Measurements from ENCODE around the gene GRIP2.

The GRIP2 gene

DNA sequence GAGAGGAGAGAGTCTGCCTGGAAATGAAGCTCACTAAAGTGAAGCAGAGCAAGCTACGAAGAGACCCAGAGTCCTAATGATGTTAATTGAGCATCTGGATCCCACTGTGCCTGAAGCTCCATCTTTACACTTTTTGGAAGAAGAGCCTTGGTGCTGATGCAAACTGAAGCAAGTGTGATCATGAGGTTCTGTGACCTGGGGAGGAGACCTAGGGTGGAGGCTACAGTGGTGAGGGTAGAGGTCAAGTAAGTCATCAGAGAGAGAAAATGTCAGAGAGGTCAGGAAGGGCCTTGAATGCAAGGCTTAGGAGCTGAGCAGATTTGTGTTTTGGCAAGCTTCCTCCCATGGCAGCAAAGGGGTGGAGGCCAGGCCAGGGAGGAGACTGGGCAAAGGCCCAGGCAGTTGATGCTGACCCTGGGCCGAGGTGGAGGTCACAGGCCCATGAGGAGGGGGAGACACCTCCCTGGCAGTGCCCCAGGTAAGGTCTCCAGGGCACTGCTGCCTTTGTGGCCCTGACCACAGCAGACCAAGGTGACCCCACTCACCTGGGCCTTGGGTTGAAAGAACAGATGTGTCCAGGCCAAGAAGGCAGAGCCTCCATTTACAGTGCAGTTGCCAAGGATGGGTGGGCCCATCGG is 1.6 kb downstream of the GRIP2 start:
- no peak for DNase-seq

DNA sequence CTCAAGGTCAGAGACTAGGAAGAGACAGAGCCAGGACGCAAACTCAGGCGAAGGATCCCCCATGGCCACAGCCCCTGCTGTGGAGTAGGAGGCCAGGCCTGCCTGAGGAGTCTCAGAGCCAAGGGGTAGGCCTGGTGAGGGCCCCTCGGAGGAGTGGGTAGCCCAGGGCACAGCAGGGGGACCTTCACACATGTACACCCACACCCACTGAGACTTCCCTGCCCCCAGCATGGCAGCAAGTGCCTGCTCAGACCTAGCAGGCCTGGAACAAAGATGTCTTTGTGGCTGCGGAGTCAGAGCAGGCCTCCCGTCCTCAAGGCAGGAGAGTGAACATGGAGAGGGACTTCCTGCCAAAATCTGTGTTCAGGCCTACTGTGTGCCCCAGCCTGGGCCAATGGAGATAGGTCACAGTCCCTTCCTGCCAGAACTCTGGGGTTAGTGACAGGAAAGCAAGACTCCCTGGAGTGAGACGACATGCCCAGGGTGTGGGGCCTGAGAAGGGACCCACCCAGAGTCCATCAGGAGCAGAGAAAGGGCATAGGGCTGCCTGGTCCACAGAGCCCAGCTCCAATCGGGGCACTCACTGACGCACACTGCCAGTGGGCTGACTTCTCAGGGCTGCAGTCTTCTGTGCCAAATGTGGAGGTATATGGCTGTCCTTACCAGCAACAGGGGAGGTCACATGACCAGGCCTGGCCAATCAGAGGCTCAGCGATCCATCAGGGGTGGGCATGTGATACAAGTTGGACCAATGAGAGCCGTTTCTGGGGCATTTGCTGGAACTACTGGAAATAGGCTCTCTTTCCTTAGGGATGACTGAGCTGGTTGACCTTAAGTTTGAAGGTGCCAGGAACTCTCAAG is 2.3 kb downstream of the GRIP2 start:
- DNase-seq = no peak

DNA sequence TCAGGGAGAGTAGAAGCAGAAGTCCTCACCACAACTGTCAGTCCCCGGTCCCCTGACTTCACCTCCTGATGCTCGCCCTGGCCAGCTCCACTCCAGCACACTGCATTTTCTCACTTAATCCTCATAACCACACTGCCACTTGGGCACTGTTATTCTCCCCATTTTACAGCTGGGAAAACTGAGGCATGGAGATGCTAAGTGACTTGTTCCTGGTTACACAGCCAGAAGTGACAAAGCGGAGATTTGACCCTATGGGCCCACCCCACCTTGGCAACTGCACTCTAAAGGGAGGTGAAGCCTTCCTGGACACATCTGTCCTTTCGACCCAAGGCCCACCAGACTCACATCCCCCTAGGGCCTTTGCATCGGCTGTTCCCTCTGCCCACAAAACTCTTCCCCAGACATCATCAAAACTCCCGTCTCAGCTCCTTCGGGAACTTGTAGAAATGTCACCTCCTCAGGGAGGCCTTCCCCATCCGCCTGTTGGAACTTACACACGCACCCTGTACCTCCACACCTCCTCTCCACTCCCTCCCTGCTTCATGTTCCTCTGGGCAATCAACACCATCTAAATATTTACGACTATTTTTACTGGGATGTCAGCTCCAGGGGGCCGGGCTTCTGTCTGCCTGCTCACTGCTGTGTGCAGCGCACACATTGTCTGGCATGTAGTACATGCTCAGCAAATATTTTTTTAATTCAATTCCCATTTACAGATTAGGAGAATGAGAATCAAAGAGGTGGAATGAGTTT is 3.1 kb downstream of the GRIP2 start:
- DNase-seq = no peak

DNA sequence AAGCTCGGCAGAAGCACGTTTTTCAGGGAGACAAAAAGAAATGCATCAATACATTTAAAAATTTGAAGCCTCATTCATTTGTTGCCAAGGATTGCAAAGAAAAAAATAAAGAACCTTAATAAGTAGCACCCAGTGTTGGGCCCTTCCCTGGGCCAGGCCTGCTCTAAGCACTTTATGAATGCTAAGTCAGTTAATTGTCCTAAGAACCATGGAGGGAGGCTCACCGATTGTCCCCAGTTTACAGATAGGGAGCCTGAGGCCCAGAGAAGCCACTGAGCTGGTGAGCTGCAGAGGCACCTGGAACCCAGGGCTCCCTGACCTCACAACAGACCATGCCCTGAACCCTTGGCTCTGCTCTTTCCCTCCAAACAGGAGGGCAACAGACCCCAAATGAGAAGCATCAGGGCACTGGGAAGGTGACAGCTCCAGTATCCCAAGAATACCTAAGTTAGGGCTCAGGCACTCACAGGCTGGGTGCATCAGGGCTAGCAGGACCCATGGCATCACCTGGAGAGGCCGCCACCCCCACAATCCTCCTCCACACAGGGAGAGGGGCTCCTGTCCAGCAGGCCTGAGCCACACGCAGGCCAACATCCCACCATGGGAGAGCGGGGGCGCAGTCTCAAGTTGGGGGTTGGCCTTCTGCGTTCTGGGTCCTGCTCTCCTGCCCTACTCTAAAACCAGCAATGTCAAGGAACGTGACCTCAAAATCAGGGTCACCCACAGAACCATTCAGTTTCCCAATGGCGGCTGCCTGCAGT is 3.9 kb downstream of the GRIP2 start:
- DNase-seq = no peak

DNA sequence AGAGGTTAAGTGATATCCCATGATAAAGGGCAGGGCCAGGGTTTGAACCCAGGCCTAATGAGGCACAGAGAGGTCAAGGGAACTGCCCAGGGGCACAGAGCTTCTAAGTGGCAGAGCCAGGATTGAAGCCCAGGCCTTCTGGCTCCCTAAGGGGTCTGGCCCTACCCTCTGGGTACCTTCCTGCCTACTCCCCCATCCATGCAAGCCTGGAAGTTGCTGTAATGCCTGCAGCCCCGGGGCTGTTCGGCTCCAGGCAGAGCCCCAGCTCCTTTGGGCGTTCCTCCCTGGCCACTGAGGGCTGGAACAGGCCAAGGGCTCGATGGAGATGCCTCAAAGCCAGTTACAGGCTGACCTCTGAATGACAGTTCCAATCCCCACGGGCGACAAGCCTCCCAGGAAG is 4.5 kb downstream of the GRIP2 start:
- no peak for DNase-seq

DNA sequence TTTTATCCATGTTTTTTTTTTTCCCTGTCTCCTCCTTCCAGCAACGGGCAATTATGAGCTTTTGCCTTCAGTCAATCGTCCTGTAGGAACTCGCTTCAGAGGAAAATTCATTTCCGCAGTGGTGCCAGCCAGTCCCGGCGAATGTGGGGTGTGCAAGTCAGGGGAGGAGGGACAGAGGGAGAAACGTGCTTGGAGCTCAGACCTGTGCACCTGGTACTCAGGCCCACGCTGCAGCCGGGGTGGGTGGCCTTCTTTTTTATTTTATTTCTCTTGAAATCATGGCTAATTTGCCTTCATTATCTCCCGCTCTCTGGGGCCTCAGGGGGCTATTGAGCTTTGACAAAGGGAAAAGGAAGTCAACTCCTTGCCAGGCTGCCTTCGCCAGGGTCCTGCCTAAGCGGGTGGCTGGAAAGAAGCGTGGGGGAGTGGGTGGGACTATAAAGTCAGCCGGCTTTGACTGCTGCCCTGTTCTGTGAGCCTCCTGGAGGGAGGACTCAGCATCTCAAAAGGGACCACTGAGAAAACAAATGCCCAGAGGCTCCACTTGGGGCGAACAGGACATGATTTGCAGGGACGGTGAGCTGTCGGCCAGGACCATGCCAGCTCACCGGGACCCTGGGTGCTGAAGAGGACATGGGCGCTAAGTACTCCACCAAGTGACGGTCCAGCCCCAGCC is 5.5 kb downstream of the GRIP2 start:
- no peak for DNase-seq

DNA sequence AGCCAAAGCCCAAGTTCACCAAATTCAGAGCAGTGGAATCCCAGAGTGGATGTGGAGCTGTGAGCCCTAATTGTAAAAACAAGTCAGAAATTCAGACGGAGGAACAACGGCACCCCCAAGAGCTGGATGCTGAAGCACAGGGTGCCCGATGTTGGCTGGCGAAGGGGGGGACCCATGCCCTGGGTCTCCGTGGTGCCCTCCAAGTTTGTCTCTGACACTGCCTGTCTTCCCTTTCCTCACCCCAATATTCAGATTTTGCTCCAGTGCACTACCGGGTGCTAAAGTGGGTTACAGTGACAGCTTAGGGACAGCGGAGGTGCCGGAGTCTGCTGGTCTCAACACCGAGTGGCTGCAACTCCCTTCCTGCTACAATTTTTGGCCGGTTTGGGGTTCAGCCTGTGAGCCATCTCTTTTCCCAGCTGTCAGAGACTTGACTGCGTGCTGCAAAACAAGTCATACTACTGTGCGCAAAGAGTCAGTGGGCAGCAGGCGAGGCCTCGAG is 6.6 kb downstream of the GRIP2 start:
- no peak for DNase-seq

DNA sequence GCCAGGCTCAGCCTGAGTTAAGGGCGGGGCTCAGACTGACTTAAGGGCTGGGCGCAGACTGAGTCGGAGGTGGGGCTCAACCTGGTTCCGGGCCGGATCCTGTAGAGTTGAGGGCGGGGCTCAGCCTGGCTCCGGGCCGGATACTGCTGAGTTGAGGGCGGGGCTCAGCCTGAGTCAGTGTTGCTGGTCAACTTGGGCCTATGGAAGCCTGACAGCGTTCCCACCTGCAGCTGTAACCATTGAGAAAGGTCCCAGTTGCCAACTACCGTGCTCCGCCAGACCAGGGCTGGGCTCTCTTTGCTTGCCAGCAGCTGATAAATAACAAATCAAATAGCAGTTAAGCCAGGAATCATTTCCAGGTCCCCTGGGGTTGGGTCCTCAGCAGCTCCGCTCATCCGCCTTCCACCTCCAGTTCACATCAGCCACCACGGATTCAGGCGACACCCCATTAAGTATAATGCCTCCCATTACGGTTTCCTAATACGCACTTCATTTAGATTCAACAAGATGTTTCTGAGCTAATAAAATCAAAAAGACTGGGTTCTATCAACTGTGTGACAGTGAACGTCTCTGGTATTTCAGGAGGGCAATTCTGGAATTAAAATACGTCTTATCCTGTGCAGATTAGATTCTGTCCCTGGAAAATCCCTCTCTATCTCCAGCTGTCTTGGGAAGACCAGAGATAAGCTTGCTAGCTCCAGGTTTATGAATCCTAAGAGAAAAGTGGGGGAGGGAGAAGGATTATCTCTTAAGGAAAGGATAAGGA is 7.3 kb downstream of the GRIP2 start:
- no peak for DNase-seq

DNA sequence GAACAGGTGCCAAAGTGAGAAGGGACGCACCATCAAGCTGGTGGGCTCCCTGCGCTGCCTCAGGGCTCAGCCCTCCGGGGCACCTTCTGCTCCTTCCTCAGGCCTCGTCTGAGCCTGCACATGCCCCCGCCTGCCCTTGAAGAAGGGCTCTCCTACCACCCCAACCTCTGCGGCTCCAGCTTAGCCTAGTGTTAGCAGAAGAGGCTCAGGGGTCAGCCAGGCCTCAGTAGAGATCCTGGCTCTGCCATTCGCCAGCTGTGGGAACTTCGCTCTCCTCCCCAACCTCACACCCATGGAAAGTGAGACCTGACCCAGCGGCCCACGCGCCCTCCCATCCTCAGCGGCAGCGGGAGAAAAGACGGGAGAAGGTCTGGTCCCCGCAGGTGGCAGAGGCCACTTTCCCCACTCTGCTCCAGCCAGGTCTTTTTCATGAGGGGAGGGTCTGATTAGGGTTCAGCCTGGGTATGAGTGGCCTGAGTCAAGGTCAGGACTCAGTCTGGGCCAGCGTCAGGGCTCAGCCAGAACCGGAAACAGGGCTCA is 8.2 kb downstream of the GRIP2 start:
- no peak for DNase-seq

DNA sequence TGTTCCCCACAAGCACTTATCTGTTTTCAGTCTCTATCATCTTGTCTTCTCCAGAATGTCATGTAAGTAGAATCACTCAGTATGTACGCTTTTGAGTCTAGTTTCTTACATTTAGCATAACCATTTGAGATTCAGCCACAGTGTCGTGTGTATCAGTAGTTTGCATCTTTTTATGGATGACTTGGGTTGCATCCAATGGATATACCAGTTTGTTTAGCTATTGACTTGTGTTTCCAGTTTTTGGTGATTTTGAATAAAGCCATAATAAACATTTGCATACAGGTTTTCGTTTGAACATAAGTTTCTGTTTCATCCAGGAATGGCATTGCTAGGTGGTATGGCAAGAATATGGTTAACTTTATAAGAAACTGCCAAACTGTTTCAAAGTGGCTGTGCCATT is 12.1 kb downstream of the GRIP2 start:
- DNase-seq = no peak

DNA sequence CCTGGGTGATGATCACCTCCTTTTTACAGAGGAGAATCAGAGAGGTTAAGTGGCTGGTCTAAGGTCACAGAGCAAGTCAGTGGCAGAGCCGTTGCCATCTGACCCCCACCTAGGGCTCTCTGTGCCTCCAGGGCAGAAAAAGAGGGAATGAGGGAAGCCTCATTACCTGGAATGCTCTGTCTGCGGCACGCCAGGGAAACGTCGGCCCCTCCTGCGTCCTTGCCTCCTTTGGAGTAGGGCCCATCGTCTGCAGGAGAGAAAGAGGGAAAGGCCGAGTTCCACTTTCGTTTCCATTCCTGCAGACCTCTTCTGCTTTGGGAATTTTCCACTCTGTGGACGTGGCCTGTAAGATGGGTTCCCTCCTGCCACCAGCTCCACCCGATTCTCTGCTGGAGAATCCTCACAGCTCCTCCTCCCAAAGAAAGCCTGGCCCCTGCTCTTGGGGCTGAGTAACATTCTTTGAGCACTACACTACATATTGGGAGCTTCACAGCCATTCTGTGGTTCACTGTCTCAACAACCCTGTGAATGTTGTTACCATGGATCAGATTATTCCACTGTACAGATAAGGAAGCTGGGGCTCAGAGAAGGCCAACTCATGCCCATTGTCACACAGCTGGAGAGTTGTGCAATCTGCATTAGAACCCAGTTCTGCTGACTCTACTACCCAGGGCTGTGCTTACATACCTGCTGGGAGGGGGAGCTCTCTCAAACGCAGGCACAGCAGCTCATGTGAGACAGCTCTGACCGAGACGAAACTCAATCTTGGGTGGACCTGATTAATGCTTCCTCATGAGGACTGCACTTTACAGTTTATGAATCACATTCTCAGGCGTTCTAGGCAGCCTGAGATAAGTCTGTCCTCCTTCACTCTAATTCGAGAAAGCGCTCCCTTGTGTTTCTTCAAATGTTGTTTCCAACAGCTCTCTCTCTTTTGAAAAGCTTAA is 14.2 kb downstream of the GRIP2 start:
- DNase-seq = no peak

DNA sequence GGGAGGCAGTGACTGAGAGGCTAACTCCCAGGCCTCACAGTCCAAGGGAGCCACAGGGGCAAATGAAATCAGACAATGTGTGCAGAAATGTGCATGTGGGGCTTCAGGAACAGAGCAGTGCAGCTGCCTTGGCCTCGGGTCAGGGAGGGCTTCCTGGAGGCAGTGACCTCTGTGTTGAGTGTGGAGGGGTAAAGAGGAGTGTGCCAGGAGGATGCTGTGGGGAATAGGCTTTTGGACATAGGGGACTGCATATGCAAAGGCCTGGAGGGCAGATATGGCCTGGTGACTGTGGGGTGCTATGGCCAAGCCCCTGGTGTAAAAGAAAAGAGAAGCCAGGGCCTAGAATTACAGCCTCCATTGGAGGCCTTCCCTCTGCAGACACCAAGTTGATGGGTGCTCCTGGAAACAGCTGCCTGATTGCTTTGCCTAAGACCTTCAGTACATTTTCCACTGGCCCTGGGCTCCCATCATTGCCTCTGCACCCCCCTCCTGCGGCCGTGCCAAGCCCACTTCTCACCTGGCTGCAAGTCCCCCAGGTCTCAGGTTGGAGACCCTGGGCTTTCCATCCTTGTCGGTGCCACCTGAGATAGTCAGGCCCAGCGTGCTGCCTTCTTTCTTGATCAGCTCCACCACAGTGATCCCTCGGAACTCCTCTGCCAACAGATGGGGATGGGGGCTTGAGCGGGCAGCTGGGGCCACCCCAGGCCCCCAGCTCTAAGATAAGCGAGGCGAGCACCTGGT is 15.1 kb downstream of the GRIP2 start:
- no peak for DNase-seq

DNA sequence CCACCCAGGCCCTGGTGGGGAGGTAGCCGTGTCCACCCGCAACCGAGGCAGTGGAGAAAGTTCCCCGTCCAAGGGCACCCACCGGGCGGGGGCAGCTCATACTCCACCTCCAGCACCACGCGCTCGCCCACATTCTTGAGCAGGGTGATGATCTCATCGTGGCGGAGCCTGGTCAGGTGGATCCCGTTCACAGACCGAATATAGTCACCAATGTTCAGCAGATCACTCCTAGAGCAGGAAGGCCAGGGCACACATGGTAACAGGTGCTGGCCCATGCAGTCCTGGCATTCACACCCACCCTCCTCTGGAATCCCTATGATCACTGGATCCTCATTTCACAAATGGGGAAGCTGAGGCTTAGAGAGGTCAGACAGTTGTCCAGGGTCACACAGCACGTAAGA is 15.8 kb downstream of the GRIP2 start:
- DNase-seq = no peak

DNA sequence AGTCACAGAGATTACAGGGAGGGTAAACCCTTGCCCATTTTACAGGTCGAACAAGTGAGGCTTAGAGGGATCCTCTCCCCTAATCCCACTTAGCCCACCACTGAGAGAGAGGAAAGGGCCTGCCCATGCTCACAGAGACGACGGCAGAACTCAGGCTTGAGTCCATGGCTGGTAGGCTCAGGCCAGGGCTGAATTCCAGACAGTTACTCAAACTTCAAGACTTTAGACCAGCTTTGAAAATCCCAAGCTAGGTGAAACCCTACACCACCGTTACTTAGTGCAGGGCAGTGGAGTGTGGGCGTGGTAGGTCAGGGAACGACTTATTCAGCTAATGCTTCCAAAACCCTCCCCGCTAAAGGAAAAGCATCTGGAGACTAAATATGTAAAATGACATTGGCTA is 16.4 kb downstream of the GRIP2 start:
- DNase-seq = no peak

DNA sequence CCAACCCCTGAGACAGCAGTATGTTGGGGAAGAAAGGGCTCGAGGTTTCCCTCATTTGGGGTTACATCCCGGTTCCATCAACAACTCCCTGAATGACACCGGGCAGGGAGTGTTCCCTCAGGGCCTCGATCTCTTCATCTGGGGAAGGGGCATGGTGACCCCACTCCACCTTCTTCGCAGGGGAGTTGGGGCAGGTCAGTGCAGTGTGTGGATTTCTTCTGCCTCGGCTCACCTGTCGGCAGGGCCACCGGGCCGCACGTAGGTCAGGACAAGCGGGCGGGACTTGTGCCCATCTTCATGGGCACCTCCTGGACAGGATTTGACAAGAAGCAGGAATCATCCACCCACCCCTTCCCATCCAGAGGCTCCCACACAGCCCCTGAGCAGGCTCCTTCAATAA is 17.4 kb downstream of the GRIP2 start:
- DNase-seq = no peak

DNA sequence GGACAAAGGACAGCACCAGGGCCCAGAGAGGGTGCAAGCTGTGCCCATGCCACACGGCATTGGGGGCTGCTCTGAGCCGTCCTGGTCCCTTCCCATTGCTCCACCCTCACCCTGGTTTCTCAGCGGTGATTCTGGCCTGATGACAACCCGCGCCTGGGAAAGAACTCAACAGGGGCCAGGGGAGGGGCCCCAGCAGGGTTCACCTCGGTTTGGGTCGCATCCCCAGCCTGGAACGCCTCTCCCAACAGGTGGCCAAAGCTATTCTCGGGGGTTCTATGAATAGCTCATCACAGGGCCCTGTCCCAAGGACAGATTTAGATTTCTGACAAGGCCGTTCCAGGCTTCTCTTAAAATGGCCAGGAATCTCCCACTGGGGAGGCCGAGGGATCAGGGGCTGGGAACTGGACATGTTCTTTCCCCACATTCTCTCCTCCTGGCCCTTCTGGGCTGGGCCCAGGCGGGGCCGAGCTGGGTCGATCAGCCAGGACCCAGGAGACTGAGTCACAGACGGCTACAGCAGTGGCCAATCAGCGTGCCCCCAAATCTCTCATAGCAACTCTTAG is 17.9 kb downstream of the GRIP2 start:
- DNase-seq = no peak

DNA sequence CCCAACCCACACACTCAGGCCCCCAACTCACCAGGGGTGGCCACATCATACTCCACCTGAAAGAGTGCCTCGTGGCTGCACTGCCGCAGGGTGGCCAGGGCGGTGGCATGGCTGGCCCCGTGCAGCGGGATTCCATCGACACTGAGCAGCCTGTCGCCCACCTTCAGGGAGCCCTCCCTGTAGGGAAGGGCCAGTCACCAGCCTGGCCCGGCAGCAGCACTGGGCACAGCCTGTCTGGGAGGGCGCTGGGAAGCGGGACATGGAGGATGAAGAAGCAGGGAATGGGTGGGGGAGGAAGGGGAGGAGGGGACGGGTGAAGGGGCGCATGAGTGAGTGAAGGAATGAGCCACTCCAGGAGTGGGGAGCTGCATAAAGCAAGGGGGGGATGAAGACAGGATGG is 18.5 kb downstream of the GRIP2 start:
- no peak for DNase-seq

DNA sequence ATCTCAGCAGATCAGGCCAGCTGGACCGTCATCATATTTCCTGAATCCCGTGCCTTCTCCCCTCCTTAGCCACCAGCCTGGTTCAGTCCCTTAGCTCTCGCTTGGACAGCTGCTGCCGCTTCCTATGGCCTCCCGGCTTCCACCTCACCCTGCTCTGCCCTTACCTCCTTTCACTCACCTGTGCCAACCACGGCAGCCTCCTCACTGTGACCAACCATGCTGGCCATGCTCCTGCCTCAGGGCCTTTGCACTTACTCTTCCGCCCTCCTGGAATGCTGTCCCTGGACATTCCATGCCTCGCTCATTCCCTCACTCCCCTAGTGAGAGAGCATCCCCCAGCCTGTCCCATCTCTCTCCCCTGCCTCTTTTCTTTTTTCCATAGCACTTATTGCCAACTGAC is 19.2 kb downstream of the GRIP2 start:
- DNase-seq = no peak

DNA sequence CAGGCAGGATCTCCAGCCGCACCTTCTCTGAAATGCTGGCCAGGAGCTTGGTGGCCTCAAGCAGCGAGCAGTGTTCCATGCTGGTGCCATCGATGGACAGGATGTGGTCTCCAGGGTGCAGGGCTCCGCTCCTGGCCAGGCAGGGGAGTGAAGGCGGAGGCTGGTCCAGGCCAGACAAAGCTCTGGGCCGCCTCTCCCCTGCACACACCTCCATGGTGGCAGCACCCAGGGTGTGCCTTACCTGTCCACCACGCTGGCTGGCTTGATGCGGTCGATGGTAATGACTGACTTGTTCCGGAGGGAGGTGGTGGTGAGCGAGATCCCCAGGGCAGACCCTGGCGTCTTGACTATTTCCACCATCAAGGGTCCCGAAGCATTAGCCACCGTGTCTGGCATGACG is 20.0 kb downstream of the GRIP2 start:
- no peak for DNase-seq
